DND-41 (cell line): Measurements from ENCODE around the gene PPP2R3C.

Source experiments
- ATAC-seq: fragments of 200-7000 bp; cut with Tn5 transposase; 3 replicates; pipeline ENCODE4 v1.9.1; 2021; ENCODE audit warnings: low read depth; ENCODE audit not compliant: insufficient read depth
- DNase-seq: peaks from one replicate; pipeline ENCODE4 v3.0.0-alpha.2; 2020
- H2AFZ ChIP-seq: 2 replicates; pipeline ENCODE4 v1.6.0; 2012; ENCODE audit warnings: low read depth, low read length
- H3K27ac ChIP-seq: 2 replicates; pipeline ENCODE4 v1.5.1; 2012; ENCODE audit warnings: low read length, inconsistent platforms
- H3K27me3 ChIP-seq: fragments of 200-600 bp; sonication (generic); 2 replicates; pipeline ENCODE4 v1.6.0; 2012; ENCODE audit warnings: low read length, mild to moderate bottlenecking, inconsistent platforms; ENCODE audit not compliant: insufficient read depth, poor library complexity
- H3K36me3 ChIP-seq: 2 replicates; pipeline ENCODE4 v1.5.1; 2012; ENCODE audit warnings: low read length, inconsistent platforms; ENCODE audit not compliant: insufficient read depth
- H3K4me1 ChIP-seq: 2 replicates; pipeline ENCODE4 v1.5.1; 2012; ENCODE audit warnings: mild to moderate bottlenecking, low read length; ENCODE audit not compliant: insufficient read depth
- H3K4me2 ChIP-seq: 2 replicates; pipeline ENCODE4 v1.6.0; 2012; ENCODE audit warnings: mild to moderate bottlenecking, moderate library complexity, low read length, inconsistent platforms; ENCODE audit not compliant: insufficient read depth
- H3K4me3 ChIP-seq, 2 experiments: fragments of 200-600 bp in 1 of 2; shearing (Covaris generic) in 1 of 2; 2 replicates each; pipeline ENCODE4 v1.5.1; 2012 to 2016; ENCODE audit warnings: inconsistent platforms in 2 of 2, low read length in 2 of 2, mild to moderate bottlenecking in 2 of 2, low read depth in 1 of 2, moderate library complexity in 1 of 2
- H3K79me2 ChIP-seq: 2 replicates; pipeline ENCODE4 v1.6.0; 2012; ENCODE audit warnings: low read length, inconsistent platforms; ENCODE audit not compliant: insufficient read depth
- H3K9ac ChIP-seq: 2 replicates; pipeline ENCODE4 v1.6.0; 2012; ENCODE audit warnings: low read depth, mild to moderate bottlenecking, inconsistent platforms, low read length, moderate library complexity
- H3K9me3 ChIP-seq: 2 replicates; pipeline ENCODE4 v1.5.1; 2012; ENCODE audit warnings: low read length, moderate library complexity, mild to moderate bottlenecking, inconsistent platforms; ENCODE audit not compliant: insufficient read depth, severe bottlenecking
- H4K20me1 ChIP-seq: 2 replicates; pipeline ENCODE4 v1.6.0; 2012; ENCODE audit warnings: low read length; ENCODE audit not compliant: insufficient read depth
- EZH2 ChIP-seq: IDR thresholded peaks from 3 replicates; pipeline ENCODE4 v1.6.1; 2012; ENCODE audit warnings: borderline replicate concordance, low read depth, mild to moderate bottlenecking, moderate library complexity, low read length, inconsistent platforms; ENCODE audit not compliant: severe bottlenecking
- TF ChIP-seq, protein P1 (sequence below): IDR thresholded peaks from 2 replicates; pipeline ENCODE4 v1.5.1; 2012; ENCODE audit warnings: borderline replicate concordance, low read length, moderate library complexity, mild to moderate bottlenecking; ENCODE audit not compliant: poor library complexity, severe bottlenecking; ENCODE audit errors: extremely low read depth

PPP2R3C gene

DNA sequence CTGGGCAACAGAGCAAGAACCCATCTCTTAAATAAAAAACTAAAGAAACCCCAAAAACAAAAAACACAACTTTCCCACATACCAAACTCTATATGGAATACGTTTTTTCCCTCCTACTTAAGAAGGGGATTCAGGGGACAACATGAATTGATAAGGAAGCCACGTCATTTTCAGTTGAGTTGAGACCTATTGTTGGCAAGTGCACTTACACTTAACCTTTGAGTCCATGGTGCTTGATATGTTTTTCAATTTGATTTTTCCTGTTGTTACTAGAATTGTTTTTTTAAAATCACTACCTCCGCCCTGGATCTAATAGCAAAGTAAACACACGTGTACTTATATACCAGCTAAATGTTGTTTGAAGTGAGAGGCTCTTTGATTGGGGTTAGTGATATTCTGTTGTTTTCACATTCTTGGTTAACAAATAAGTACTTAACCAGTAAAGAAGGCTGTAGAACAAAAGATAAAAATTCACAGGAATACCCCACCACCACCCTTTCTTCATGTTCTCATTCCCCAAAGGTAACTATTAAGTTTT is 73.7 kb downstream of the PPP2R3C start:
- H3K36me3 ChIP-seq, result no peaks in the 10 kb centered on the region; the same call in 1 of the 2 replicates
- H4K20me1 ChIP-seq, result no peaks in the 10 kb centered on the region
- peaks cover 26% of the 10 kb centered on the region for H3K4me1 ChIP-seq
- TF ChIP-seq EZH2, result no peak
- TF ChIP-seq, protein P1, sequence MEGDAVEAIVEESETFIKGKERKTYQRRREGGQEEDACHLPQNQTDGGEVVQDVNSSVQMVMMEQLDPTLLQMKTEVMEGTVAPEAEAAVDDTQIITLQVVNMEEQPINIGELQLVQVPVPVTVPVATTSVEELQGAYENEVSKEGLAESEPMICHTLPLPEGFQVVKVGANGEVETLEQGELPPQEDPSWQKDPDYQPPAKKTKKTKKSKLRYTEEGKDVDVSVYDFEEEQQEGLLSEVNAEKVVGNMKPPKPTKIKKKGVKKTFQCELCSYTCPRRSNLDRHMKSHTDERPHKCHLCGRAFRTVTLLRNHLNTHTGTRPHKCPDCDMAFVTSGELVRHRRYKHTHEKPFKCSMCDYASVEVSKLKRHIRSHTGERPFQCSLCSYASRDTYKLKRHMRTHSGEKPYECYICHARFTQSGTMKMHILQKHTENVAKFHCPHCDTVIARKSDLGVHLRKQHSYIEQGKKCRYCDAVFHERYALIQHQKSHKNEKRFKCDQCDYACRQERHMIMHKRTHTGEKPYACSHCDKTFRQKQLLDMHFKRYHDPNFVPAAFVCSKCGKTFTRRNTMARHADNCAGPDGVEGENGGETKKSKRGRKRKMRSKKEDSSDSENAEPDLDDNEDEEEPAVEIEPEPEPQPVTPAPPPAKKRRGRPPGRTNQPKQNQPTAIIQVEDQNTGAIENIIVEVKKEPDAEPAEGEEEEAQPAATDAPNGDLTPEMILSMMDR, result no peak
- no peaks in the 10 kb centered on the region for H3K27me3 ChIP-seq
- no peaks in the 10 kb centered on the region for H3K9me3 ChIP-seq
- H3K27ac ChIP-seq, result no peak overlapping the region
- no peak overlapping the region for H3K9ac ChIP-seq
- DNase-seq (no peak), ATAC-seq (no peak)
- H3K79me2 ChIP-seq, result peaks cover 5% of the 10 kb centered on the region
- peak overlapping the region; percentile 95 for H3K4me2 ChIP-seq
- H3K4me3 ChIP-seq, result peak overlapping the region in 1 of 2 experiments; percentile 79; a peak in 1 of 4 replicates
- no peak overlapping the region for H2AFZ ChIP-seq

DNA sequence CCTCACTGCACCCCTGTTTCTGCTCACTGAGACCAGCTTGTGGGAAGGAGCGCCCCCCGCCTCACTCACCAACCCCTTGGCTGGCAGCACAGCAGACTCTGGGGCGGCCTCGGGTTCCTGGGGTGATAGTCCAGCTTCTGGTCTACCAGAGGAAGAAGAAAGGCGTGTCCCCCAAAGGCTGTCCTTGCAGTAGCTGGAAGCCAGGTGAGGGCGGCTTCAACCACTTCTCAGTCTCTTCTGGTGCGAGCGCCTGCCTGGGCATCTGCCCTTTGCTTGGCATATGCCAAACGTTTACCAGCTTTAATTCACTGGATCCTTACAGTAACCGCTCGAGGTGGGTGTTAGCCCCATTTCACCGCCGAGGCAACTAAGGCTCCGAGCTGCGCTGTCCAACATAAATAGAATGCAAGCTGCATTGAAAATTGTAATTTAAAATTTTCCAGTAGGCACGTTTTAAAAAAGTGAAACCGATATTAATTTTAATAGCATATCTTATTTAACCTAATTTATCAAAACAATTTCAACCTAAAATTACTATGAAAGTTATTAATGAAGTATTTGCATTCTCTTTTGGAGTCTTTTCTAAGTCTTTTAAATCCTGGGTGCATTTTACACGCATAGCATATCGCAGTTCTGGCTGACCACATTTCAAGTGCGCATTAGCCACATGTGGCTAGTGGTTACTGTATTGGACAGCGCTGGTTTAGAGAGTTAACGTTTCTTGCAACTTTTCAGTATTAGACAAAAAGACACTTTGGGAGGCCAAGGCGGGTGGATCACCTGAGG is 74.8 kb downstream of the PPP2R3C start:
- H2AFZ ChIP-seq, result peak overlapping the region; percentile 78
- TF ChIP-seq, protein P1, result no peak
- no peak for TF ChIP-seq EZH2
- H3K9ac ChIP-seq, result peak overlapping the region; percentile 78
- peak overlapping the region; percentile 79 to 81 for H3K4me3 ChIP-seq
- H4K20me1 ChIP-seq, result no peaks in the 10 kb centered on the region
- peak; percentile 48 for DNase-seq
- H3K4me1 ChIP-seq, result peaks cover 26% of the 10 kb centered on the region
- peak; percentile 37 for ATAC-seq
- H3K27ac ChIP-seq, result peak overlapping the region; percentile 65
- H3K36me3 ChIP-seq, result no peaks in the 10 kb centered on the region; the same call in 1 of the 2 replicates
- H3K79me2 ChIP-seq, result peaks cover 5% of the 10 kb centered on the region
- H3K9me3 ChIP-seq, result no peaks in the 10 kb centered on the region
- no peaks in the 10 kb centered on the region for H3K27me3 ChIP-seq
- H3K4me2 ChIP-seq, result peak overlapping the region; percentile 95

DNA sequence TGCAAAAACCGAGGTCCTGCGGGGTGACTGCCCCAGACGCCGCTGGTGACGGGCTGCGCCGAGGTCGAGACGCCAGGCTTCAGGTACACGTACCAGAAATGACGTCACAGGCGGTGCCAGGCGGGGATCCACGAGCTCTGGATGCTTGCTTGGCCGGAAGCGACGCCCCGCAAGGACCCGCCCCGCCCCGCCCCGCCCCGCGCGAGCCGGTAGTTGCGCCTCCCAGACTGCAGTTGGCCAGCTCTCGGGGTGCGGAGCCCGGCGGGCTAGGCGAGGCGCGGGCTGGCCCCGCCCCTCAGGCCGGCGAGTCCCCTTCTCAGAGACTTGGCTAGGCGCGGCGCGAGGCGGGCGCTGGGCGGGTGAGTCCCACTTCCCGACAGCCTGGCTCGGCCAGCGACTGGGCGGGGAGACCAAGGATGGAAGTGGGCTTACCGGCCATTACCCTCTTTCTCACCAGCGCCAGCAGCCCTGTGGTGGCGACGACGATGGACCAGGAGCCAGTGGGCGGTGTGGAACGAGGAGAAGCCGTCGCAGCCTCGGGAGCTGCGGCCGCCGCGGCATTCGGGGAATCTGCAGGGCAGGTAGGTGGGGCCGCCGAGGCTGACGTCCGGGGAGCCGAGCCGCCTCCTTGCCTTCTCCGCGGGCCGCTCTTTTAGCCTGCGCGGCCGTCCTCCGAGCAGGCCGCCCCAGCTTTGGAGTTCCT is 75.6 kb downstream of the PPP2R3C start, which contains the start of gene FAM177A1:
TSS of gene FAM177A1 (plus strand) at position 225 of the 703 bp plus-strand sequence. CDS start at position 417, 192 bp downstream.
- Histone ChIP-seq H2AFZ (peak within 1 kb of the TSS; percentile 78), H3K9me3 (no peaks in the 10 kb centered on the region), H3K36me3 (no peaks in the 10 kb centered on the region; the same call in 1 of the 2 replicates), H3K9ac (peak within 1 kb of the TSS; percentile 78), H3K4me3 (peak within 1 kb of the TSS; percentile 79 to 81), H3K27ac (peak within 1 kb of the TSS; percentile 65), H3K4me1 (peaks cover 26% of the 10 kb centered on the region), H3K79me2 (peaks cover 5% of the 10 kb centered on the region), H4K20me1 (no peaks in the 10 kb centered on the region), H3K4me2 (peak within 1 kb of the TSS; percentile 95), H3K27me3 (no peaks in the 10 kb centered on the region)
- TF ChIP-seq EZH2, result no peak
- TF ChIP-seq, protein P1, result no peak
- ATAC-seq, result peak; percentile 90
- peak; percentile 95 for DNase-seq
